ENCODE measurements around the gene BBC3. TPM values are rescaled to one million over a fixed set of nuclear protein-coding genes. Genes with fewer than 3 reads are reported as not detected.

The BBC3 gene
- total RNA-seq, 1 experiment from 2014 or later, result 5.0 TPM

GRCh38 chr19:47231215-47232054 is 436 bp upstream of the BBC3 start:
- DNase-seq (ENCODE audit: low read depth), result peak; percentile 75

GRCh38 chr19:47230054-47230920 is 712 bp downstream of the BBC3 start:
- DNase-seq (ENCODE audit: low read depth), result peak; percentile 38

GRCh38 chr19:47229676-47230053 is 1.3 kb downstream of the BBC3 start:
- DNase-seq (ENCODE audit: low read depth), result no peak

- peak; percentile 47 for DNase-seq (ENCODE audit: low read depth)
These were observed 1.9 kb downstream of the BBC3 start for GRCh38 chr19:47228937-47229675.

- peak; percentile 75 for DNase-seq (ENCODE audit: low read depth)
These were observed 2.6 kb downstream of the BBC3 start for GRCh38 chr19:47228168-47228936.

GRCh38 chr19:47227352-47228167 is 3.4 kb downstream of the BBC3 start:
- DNase-seq (ENCODE audit: low read depth), result peak; percentile 97

- peak; percentile 91 for DNase-seq (ENCODE audit: low read depth)
These were observed 4.3 kb downstream of the BBC3 start for GRCh38 chr19:47226426-47227351.

- DNase-seq (ENCODE audit: low read depth), result peak; percentile 82
These were observed 5.1 kb downstream of the BBC3 start for GRCh38 chr19:47225746-47226425.

GRCh38 chr19:47221890-47222289 is 9.1 kb downstream of the BBC3 start:
- no peak for DNase-seq (ENCODE audit: low read depth)

- DNase-seq (ENCODE audit: low read depth), result no peak
These were observed 9.7 kb downstream of the BBC3 start for GRCh38 chr19:47221080-47221841.

- DNase-seq (ENCODE audit: low read depth), result no peak
These were observed 15.4 kb downstream of the BBC3 start for GRCh38 chr19:47215581-47215980.

- peak; percentile 75 for DNase-seq (ENCODE audit: low read depth)
These were observed 20.2 kb downstream of the BBC3 start for GRCh38 chr19:47210689-47211316.

GRCh38 chr19:47210180-47210490 is 20.9 kb downstream of the BBC3 start:
- DNase-seq (ENCODE audit: low read depth), result no peak

- peak; percentile 33 for DNase-seq (ENCODE audit: low read depth)
These were observed 21.4 kb downstream of the BBC3 start for GRCh38 chr19:47209319-47210179.

- DNase-seq (ENCODE audit: low read depth), result no peak
These were observed 27.7 kb downstream of the BBC3 start for GRCh38 chr19:47203254-47203653.

- no peak for DNase-seq (ENCODE audit: low read depth)
These were observed 30.5 kb downstream of the BBC3 start for GRCh38 chr19:47200530-47200929.

GRCh38 chr19:47197141-47197540 is 33.9 kb downstream of the BBC3 start:
- DNase-seq (ENCODE audit: low read depth), result no peak

Data from M059J (cell line).